CD4-positive, alpha-beta memory T cell (primary cell): ENCODE measurements around the gene GLIS1. TPM values are rescaled to one million over a fixed set of nuclear protein-coding genes. Genes with fewer than 3 reads are reported as not detected.

Source experiments
- CTCF ChIA-PET: fragments of 350-600 bp; sonication (Branson Sonifier 250); formaldehyde crosslinking; loops from one replicate; lab custom pipeline; 2021; ENCODE audit warnings: inconsistent platforms; ENCODE audit not compliant: partially characterized antibody; lab: Charles Lee
- POLR2A ChIA-PET: fragments of 350-600 bp; sonication (Branson Sonifier 250); formaldehyde crosslinking; loops from one replicate; lab custom pipeline; 2021; ENCODE audit not compliant: partially characterized antibody; lab: Charles Lee
- DNase-seq, 5 donors: peaks; one replicate each; pipeline versions ENCODE4 v3.0.0 to v3.0.0-alpha.2; 2020 to 2022; ENCODE audit warnings: mixed read lengths in 1 of 5
- H3K27ac ChIP-seq: one replicate; pipeline ENCODE4 v1.7.0; 2013; ENCODE audit warnings: low read depth, low read length
- H3K27me3 ChIP-seq: 2 replicates; pipeline ENCODE4 v1.7.0; 2013; ENCODE audit warnings: mild to moderate bottlenecking, low read length, moderate library complexity; ENCODE audit not compliant: insufficient read depth
- H3K36me3 ChIP-seq: 2 replicates; pipeline ENCODE4 v1.7.0; 2013; ENCODE audit warnings: mild to moderate bottlenecking, low read length, moderate library complexity; ENCODE audit not compliant: insufficient read depth
- H3K4me1 ChIP-seq: 2 replicates; pipeline ENCODE4 v1.7.0; 2013; ENCODE audit warnings: mild to moderate bottlenecking, low read length, moderate library complexity; ENCODE audit not compliant: insufficient read depth
- H3K4me3 ChIP-seq, 2 donors: one replicate each; pipeline ENCODE4 v1.7.0; 2013; ENCODE audit warnings: low read length in 2 of 2, mild to moderate bottlenecking in 1 of 2
- H3K9me3 ChIP-seq, 2 donors: one replicate each; pipeline ENCODE4 v1.7.0; 2013; ENCODE audit warnings: low read length in 2 of 2, control low read depth in 1 of 2; ENCODE audit not compliant: control insufficient read depth in 1 of 2
- H3K27ac Mint-ChIP-seq, 7 donors: one replicate each; pipeline ENCODE4 v1.8.0; 2020 to 2021; ENCODE audit warnings: mixed read lengths in 7 of 7, mild to moderate bottlenecking in 6 of 7, inconsistent platforms in 3 of 7, moderate library complexity in 3 of 7
- H3K27me3 Mint-ChIP-seq, 2 donors: one replicate each; pipeline ENCODE4 v1.8.0; 2020 to 2021; ENCODE audit warnings: mixed read lengths in 2 of 2
- H3K36me3 Mint-ChIP-seq, 2 donors: one replicate each; pipeline ENCODE4 v1.8.0; 2020 to 2021; ENCODE audit warnings: mixed read lengths in 2 of 2, inconsistent platforms in 1 of 2, mild to moderate bottlenecking in 1 of 2
- H3K4me1 Mint-ChIP-seq, 4 donors: one replicate each; pipeline ENCODE4 v1.8.0; 2020 to 2021; ENCODE audit warnings: mixed read lengths in 4 of 4, mild to moderate bottlenecking in 1 of 4
- H3K4me3 Mint-ChIP-seq, 8 donors: one replicate each; pipeline ENCODE4 v1.8.0; 2020 to 2021; ENCODE audit warnings: mixed read lengths in 8 of 8, mild to moderate bottlenecking in 7 of 8, moderate library complexity in 6 of 8, inconsistent platforms in 3 of 8
- H3K9me3 Mint-ChIP-seq, 8 donors: one replicate each; pipeline ENCODE4 v1.8.0; 2020 to 2021; ENCODE audit warnings: mixed read lengths in 8 of 8, mild to moderate bottlenecking in 5 of 8, inconsistent platforms in 3 of 8, moderate library complexity in 1 of 8
- intact Hi-C: fragments of 100-400 bp; cut with micrococcal nuclease; formaldehyde crosslinking; loops from one replicate; pipeline ENCODE4 v1.15.1; 2023
- polyA plus RNA-seq, 2 donors: library from polyadenylated mRNA; unstranded; fragments of 300-500 nt; fragmentation: Illumina TruSeq; gene quantifications; one replicate each; pipeline ENCODE4 v1.2.3, GENCODE V29; 2021
- total RNA-seq, 2 experiments: library from RNA; stranded (reverse); gene quantifications; one replicate each; pipeline ENCODE4 v1.2.3, GENCODE V29; 2021

Gene GLIS1
- total and polyA plus RNA-seq, 4 experiments from 2014 or later: not detected

DNA sequence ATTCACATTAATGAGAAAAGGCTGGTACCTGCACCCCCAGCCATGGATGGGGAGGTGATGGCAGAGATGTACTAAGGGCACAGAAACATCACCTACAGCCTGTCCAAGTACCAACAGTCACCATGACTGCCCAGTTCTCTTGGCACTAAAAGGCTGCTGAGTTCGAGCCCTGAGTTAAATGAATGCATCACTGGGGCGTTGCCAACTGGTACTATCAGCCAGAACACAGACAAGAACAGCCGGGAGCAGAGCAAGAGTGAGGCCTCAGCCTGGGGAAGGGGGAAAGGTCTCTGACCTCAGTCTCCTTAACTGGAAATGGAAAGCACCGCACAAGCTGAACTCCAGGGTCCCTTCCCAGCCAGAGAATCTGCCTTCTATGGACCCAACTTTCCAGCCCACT, 60.5 kb downstream of the GLIS1 start:
- ChIA-PET POLR2A (no interaction called here), CTCF (no interaction called here)
- Histone ChIP-seq H3K9me3 (no peaks in the 10 kb centered on the region), H3K27me3 (no peaks in the 10 kb centered on the region), H3K4me1 (peaks cover 5% of the 10 kb centered on the region), H3K4me3 (no peak overlapping the region), H3K27ac (no peak overlapping the region), H3K36me3 (no peaks in the 10 kb centered on the region)
- Mint-ChIP-seq H3K36me3 (no peaks in the 10 kb centered on the region), H3K27ac (no peak overlapping the region), H3K9me3 (no peaks in the 10 kb centered on the region), H3K4me3 (no peak overlapping the region), H3K4me1 (peaks cover 5 to 7% (median 6%) of the 10 kb centered on the region in 4 donors), H3K27me3 (peaks cover 4 to 5% of the 10 kb centered on the region in 2 donors)
- DNase-seq: no peak
- intact Hi-C loops: no loop called here

DNA sequence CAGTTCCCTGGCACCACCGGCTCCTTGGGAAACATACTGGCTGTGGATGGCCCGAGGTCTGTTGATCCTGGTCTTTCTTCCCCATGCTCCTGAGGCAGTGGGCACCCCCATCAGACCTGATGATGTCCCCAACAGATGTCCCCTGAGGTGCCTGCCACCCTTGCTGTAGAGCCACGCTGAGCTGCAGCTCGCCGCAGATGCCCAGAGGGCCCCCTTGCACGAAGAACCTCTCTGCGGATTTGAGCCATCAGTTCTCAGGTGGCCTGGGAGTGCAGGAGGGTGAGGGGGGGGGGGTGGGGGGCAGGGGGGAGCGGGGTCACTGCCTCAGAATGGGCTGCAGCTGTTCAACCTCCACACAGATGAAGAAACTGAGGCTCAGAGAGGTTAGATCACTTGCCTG, 60.9 kb downstream of the GLIS1 start:
- peaks cover 5% of the 10 kb centered on the region for H3K4me1 ChIP-seq
- DNase-seq: no peak
- no peaks in the 10 kb centered on the region for H3K9me3 Mint-ChIP-seq
- H3K4me3 Mint-ChIP-seq: no peak overlapping the region
- POLR2A ChIA-PET: no interaction called here
- CTCF ChIA-PET: no interaction called here
- peaks cover 3 to 4% of the 10 kb centered on the region in 2 donors for H3K27me3 Mint-ChIP-seq
- H3K27ac Mint-ChIP-seq: no peak overlapping the region
- H3K36me3 ChIP-seq: no peaks in the 10 kb centered on the region
- H3K4me1 Mint-ChIP-seq: peaks cover 5 to 7% (median 6%) of the 10 kb centered on the region in 4 donors
- H3K36me3 Mint-ChIP-seq: no peaks in the 10 kb centered on the region
- H3K4me3 ChIP-seq: no peak overlapping the region
- H3K27ac ChIP-seq: no peak overlapping the region
- intact Hi-C loops: no loop called here
- no peaks in the 10 kb centered on the region for H3K27me3 ChIP-seq
- no peaks in the 10 kb centered on the region for H3K9me3 ChIP-seq

DNA sequence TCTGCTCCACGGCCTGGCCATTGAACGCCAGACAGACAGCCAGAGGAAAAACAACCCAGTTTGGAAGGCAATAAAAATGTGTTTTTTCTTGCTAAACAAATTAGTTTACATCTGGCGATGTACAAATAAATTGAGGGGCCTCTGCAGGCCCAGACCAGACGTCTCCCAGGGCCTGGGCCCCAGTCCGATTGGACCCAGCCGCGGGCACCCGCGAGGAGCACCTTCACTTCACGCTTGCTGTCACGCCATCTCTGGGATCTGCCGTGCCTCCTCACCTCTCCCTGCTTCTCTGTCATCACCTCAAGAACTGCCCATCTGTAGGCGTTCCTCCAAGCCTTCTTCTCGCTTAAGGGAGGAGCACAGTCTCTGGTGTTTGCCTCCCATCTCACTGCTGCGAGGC, 61.5 kb downstream of the GLIS1 start:
- POLR2A ChIA-PET: no interaction called here
- Histone ChIP-seq H3K9me3 (no peaks in the 10 kb centered on the region), H3K4me1 (peaks cover 5% of the 10 kb centered on the region), H3K36me3 (no peaks in the 10 kb centered on the region), H3K27ac (no peak overlapping the region), H3K27me3 (no peaks in the 10 kb centered on the region), H3K4me3 (no peak overlapping the region)
- intact Hi-C loops: no loop called here
- Mint-ChIP-seq H3K9me3 (peaks cover 0 to 1% (median 0%) of the 10 kb centered on the region in 8 donors), H3K4me3 (no peak overlapping the region), H3K27ac (no peak overlapping the region), H3K36me3 (no peaks in the 10 kb centered on the region), H3K27me3 (peaks cover 3 to 6% of the 10 kb centered on the region in 2 donors), H3K4me1 (peaks cover 5 to 7% (median 6%) of the 10 kb centered on the region in 4 donors)
- CTCF ChIA-PET: no interaction called here
- DNase-seq: no peak

DNA sequence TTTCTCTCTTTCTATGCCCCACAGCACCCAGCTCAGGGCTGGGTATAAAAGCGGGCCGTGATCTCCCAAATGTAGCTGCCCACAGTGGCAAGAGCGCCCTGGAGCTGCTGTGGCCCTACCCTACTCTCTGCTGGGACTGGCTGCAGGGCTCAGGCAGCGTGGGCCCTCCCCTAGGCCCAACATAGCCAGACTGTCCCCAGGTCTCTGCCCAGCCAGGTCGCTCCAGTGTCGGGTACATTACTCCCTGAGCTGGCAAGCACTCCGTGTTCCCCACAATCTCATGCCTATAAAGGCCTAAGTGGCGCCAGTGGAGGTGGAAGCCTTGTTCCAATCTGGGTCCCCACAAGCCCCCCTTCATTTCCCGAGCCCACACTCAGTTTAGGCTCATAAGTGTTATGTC, 66.2 kb downstream of the GLIS1 start:
- Mint-ChIP-seq H3K9me3 (peaks cover 0 to 1% (median 0%) of the 10 kb centered on the region in 8 donors), H3K27me3 (peaks cover 0 to 4% of the 10 kb centered on the region in 2 donors), H3K4me1 (no peaks in the 10 kb centered on the region), H3K27ac (no peak overlapping the region), H3K36me3 (no peaks in the 10 kb centered on the region), H3K4me3 (no peak overlapping the region)
- ChIA-PET POLR2A (no interaction called here), CTCF (no interaction called here)
- intact Hi-C loops: no loop called here
- Histone ChIP-seq H3K36me3 (no peaks in the 10 kb centered on the region), H3K9me3 (no peaks in the 10 kb centered on the region), H3K4me1 (no peaks in the 10 kb centered on the region), H3K4me3 (no peak overlapping the region), H3K27me3 (no peaks in the 10 kb centered on the region), H3K27ac (no peak overlapping the region)
- DNase-seq: no peak

DNA sequence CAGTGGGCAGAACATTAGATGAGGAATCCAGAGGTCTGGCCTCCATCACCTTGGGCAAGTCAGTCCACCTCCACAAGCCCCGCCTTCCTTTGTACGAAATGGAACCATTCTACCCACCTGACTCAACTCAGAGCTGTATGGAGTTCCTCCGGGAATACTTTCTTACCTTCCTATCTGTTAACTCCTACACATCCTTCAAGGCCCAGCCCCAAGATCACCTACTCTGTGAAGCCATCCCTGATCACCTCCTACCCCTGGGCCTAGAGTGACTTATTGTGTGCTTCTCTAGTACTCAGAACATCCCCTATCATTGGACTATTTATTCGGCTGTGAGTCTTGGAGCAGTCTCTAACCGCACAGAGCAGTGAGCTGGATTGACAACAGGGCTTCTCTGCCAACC, 66.7 kb downstream of the GLIS1 start:
- H3K4me1 Mint-ChIP-seq: no peaks in the 10 kb centered on the region
- Histone ChIP-seq H3K4me1 (no peaks in the 10 kb centered on the region), H3K27me3 (no peaks in the 10 kb centered on the region), H3K36me3 (no peaks in the 10 kb centered on the region), H3K27ac (no peak overlapping the region), H3K9me3 (no peaks in the 10 kb centered on the region), H3K4me3 (no peak overlapping the region)
- ChIA-PET POLR2A (no interaction called here), CTCF (no interaction called here)
- peaks cover 0 to 1% (median 0%) of the 10 kb centered on the region in 8 donors for H3K9me3 Mint-ChIP-seq
- intact Hi-C loops: no loop called here
- no peak overlapping the region for H3K4me3 Mint-ChIP-seq
- peaks cover 0 to 2% of the 10 kb centered on the region in 2 donors for H3K27me3 Mint-ChIP-seq
- no peak overlapping the region for H3K27ac Mint-ChIP-seq
- H3K36me3 Mint-ChIP-seq: no peaks in the 10 kb centered on the region
- no peak for DNase-seq

DNA sequence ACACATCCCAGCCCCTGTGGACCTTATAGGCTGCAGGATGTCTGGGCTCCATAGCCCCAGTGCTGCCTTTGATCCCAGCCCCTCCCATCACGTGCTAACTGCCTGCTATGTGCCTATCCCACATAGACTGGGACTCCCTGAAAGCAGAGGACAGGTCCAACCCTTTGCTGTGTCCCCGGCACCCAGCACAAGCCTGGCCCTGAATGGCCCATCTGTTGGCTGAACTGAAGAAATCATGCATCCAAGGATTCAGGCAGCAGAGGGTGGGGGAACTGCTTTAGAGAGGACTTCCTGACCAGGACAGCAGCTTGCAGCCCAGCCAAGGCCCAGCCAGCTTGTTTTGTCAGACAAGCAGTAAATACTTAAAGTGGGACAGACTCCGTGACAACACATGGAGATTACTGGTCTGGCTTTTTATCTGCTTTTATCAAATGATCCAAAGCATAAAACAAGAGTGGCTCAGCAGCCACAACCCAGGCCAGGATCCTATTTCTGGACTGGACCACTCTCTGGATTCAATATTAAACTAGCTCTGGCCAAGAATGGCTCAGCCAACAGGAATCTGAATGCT, 69.3 kb downstream of the GLIS1 start:
- Mint-ChIP-seq H3K4me3 (no peak overlapping the region), H3K27ac (no peak overlapping the region), H3K9me3 (peaks cover 0 to 1% (median 0%) of the 10 kb centered on the region in 8 donors), H3K4me1 (no peaks in the 10 kb centered on the region), H3K27me3 (peaks cover 0 to 2% of the 10 kb centered on the region in 2 donors), H3K36me3 (no peaks in the 10 kb centered on the region)
- Histone ChIP-seq H3K27me3 (no peaks in the 10 kb centered on the region), H3K9me3 (no peaks in the 10 kb centered on the region), H3K4me1 (no peaks in the 10 kb centered on the region), H3K4me3 (no peak overlapping the region), H3K36me3 (no peaks in the 10 kb centered on the region), H3K27ac (no peak overlapping the region)
- ChIA-PET POLR2A (no interaction called here), CTCF (interaction anchor here (1.0 kb wide), 1 partner anchor 13 kb away, joined by 3 read pairs; no protein-coding TSS in a partner anchor)
- intact Hi-C loops: no loop called here
- DNase-seq: no peak

DNA sequence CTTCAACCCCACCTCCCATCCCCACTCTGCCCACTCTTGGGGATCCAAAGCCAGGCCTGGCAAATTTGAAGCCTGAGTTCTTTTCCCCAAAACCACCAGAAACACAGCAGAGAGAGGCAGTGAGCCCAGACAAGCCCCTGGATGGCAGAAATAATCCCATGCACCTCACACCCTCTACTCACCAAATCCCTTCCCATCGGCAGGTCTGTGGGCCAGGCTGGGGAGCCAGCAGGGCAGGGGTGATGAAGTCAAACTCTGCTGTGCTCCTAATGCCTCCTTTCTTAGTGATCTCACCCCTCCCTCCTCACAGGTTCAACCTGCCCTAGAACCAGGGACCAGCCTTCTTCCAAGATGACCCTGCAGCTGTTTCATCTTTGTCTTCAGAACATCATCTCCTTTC, 72.4 kb downstream of the GLIS1 start:
- Histone ChIP-seq H3K9me3 (no peaks in the 10 kb centered on the region), H3K4me3 (no peak overlapping the region), H3K27me3 (no peaks in the 10 kb centered on the region), H3K27ac (no peak overlapping the region), H3K36me3 (no peaks in the 10 kb centered on the region), H3K4me1 (no peaks in the 10 kb centered on the region)
- Mint-ChIP-seq H3K27ac (no peak overlapping the region), H3K9me3 (no peaks in the 10 kb centered on the region), H3K36me3 (no peaks in the 10 kb centered on the region), H3K4me3 (no peak overlapping the region), H3K27me3 (no peaks in the 10 kb centered on the region), H3K4me1 (no peaks in the 10 kb centered on the region)
- ChIA-PET POLR2A (no interaction called here), CTCF (no interaction called here)
- DNase-seq: no peak
- intact Hi-C loops: no loop called here
